Measurements from ENCODE around the gene CLMN.
"Not testable (repeated sequence)": the region's sequence is repeated elsewhere in the genome, so short reads cannot be mapped to it uniquely, and the experiment has no call there.

Gene CLMN

DNA sequence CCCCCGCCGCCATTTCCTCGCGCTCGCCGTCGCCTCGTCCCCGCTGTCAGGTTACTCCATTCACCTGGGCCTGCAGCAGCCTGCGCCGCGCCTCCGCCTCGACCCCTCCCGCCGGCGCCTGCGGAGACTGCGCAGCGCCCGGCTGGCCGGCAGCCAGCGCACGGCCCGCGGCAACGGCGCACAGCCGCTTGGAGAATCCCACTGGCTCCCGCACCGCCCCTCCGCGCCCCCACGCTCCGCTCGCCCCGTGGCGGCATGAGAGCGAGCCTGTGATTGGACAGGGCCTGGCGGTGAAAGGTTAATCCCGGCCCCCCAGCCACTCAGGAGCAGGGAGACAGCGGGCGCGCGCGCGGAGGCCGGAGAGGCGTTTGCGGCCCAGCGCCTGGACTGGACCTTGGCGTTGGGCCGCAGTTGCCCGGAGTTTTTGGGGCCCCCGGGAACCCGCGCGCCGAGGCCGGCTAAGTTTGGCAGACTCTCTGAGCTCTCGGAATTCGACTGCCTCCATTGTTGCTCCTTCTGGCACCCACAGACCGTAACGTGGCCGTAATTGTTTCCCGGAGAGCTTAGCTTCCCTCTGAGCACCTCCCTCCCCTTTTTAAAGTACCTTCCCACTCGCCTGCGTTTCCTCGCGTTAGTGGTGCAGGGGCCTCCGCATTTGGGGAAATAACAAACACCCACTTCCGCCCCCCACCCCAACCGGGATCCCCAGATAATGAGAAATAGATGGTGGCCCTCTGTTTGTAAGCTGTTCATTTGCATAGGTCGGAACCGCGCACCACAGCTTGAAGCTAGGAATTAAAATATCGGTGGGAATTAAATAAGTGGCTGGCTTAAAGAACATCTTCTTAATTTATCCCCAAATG, 162.2 kb downstream of the CLMN start, which contains the start of gene DICER1:
DICER1 (minus strand) TSS at position 203 of the 863 bp plus-strand sequence. CDS start 24,071 bp downstream, outside the sequence.
- peak; percentile 100 for DNase-seq (ENCODE audit: low spot score)

DNA sequence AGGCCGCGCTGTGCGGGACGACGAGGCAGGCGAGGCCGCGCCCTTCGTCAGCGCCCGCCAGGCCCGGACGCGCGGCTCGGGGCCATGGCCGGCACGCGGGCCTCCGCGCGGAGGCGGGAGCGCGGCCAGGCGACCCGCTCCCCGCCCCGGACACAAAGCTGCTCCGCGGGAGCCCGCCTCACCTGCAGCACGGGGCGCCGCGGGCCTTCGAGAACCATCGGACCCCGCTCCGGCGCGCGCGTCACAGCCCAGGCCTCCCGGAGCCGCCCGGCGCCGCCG, 162.7 kb downstream of the CLMN start:
- peak; percentile 65 for DNase-seq (ENCODE audit: low spot score)

DNA sequence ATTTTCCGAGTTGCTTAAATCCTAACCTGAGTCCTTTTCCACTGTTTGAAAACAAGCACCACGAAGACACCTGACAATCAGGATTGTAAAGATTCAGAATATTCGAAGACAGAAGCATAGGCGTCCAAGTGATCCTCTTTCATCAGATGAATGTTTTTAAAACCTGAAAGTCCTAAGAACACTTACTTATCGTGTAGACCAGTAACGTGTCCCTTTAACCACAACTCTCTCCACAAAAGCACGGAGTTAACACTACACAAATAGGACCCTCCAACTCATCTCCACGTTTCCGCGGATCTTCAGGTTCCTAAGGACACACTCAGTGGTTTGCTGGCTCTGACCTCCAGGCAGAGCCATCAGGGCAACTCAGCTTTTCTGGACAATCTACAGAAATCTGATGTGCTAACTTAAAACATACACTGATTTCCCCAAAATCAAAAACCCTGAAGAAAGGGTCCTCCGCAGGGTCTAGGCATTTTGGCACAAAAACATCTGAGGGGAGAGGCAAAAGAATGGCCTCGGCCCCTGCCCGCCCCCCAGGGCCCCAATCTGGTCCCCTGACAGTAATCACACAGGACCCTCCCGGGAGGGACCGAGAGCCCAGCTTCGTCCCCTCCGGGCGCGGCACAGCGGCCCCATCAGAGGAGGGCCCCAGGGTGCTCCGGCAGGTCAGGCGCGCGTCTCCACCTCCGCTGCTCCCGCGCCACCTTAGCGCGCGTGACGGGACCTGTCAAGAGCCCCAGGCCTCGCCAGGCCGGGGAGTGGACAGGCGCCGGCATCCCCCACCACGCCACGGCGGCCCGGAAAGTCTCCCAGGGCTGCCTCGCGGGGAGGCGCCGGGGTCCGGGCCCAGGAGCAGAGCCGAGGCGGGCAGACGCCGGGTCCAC, 163.3 kb downstream of the CLMN start:
- peak; percentile 16 for DNase-seq (ENCODE audit: low spot score)

DNA sequence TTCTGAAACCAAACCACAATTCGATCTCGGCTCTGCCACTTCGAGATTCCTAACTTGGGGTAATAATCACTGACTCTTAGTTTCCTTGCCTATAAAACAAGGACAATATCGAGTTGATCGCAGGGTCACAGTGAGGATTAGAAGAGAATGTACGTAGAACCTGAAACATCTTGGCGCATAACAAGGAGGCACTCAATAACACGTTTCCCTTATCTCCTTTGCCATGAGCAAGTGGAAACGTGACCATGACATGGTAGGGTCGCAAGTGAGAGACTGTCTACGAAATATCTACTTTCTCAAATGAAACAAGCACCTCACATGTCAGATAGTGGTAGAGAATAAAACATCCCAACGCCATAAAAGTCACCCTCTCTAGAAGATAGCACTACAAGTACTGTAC, 164.7 kb downstream of the CLMN start:
- DNase-seq (ENCODE audit: low spot score): no peak

GRCh38 chr14:95153866-95154265, 165.8 kb downstream of the CLMN start:
- no peak for DNase-seq (ENCODE audit: low spot score)

GRCh38 chr14:95151561-95151960, 168.1 kb downstream of the CLMN start:
- DNase-seq (ENCODE audit: low spot score): no peak

DNA sequence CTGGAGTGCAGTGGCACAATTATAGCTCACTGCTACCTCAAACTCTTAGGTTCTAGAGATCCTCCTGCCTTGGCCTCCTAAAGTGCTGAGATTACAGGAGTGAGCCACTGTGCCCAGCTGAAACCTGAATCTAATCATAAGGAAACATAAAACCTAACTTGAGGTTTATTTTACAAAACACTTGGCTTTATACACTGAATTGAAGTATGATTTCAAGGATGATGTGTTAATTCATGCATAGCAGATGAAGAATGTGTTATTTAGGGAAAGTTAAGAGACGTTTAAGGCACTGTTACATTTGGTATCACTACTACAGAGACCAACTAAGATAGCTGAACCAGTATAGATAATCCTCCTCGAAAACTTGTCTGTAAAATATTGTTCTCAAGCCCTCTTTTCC, 168.8 kb downstream of the CLMN start:
- DNase-seq (ENCODE audit: low spot score): no peak

- no peak for DNase-seq (ENCODE audit: low spot score)
Observed at GRCh38 chr14:95149441-95149840, 170.3 kb downstream of the CLMN start.

GRCh38 chr14:95147597-95147996, 172.1 kb downstream of the CLMN start:
- DNase-seq (ENCODE audit: low spot score): no peak

DNA sequence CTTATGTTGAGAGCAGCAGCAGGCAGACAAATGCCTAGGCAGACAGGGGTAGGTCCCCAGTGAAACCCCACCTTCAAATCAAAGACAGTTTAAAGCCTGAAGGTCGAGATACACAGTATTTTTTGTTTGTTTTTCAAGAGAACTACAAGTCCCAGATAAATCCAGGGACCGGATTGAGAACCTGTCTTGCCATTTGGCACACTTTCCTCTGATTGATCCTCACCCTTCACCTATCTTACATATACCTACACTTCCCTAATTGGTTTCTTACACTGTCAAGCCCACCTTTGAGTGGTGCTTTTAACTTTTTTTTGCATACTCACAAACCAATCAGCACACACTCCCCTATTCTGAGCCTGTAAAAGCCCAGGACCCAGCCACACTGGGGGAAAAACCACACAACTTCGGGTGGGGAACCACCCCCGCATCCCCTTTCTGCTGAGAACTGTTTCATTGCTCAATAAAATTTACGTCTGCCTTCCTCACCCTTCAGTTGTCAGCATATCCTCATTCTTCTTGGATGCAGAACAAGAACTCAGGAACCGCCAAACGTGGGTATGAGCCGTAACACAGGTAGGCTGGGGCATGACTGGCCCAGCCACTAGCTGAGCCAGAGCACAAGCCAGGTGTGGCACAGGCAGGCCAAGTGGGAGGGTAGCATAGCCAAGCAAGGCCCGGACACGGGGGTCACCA, 173.5 kb downstream of the CLMN start:
- no peak for DNase-seq (ENCODE audit: low spot score)

DNA sequence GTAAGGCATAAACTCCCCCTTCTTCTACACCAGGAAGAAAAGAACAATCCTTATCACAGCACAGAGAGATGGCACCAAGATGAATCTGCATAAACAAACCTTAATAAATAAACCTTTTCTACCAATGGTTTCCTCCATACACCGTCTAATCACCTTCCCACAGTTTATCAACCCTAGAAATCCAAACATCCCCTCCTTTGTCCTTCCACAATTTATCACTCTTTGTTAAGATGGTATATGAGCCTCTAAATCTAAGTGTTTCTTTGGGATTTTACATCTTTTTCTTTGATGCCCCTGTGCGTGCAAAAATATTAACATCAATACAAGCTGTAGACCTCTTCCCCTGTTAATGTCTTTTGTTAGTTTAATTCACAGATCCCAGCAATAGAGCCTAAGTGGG, 174.9 kb downstream of the CLMN start:
- DNase-seq (ENCODE audit: low spot score): no peak

DNA sequence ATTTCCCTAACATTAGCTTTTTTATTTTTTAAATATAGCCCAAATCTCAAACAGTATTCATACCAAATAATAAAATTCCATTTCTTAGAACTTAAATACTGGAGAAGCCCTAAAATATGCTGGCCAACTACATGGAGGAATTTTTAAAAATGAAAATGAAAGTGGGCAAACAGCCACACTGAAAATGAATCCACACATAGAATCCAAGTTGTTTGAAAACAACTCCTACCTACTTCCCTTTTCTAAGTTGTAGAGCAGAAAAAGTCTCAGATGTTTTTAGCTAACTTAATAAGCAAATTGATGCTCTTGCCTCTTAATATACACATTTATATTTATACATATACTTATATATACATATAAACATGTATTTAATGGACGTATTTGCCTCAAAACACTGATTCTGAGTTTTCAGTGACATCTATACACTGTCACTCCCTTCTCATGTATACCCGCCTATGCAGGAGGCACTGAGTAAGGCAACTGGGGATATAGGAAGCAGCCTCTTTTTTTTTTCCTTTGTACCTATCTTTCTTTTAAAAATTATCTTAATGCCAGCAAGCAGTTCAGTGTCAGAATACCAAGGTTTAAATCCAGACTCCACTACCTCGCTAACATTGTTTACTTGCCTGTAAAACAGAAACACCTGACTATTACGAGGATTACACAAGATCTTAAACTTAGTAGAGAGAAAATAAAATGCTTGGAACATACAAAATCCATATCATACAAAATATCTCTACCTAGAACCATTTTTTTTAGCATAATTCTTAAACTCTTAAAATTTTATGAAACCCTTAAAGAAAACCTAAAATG, 175.7 kb downstream of the CLMN start:
- no peak for DNase-seq (ENCODE audit: low spot score)

GRCh38 chr14:95142208-95142607, 177.5 kb downstream of the CLMN start:
- no peak for DNase-seq (ENCODE audit: low spot score)

DNA sequence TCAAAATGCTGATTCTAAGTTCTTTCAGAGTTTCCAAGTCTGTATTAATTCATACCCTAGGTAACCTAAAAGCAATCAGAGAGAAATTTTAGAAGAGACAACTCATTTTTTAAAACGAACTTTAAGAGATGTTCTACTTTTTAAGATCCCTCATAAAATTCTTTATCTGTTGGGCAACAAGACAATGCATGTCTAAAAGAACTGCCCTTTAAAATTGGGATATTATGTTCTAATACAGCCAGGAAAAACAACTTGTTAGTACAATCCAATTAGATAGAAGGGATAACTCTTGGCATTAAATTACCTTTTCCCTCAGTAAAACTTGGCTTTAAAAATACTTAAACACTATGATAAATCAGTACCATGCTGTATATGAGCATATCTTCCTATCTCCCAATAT, 178.0 kb downstream of the CLMN start:
- no peak for DNase-seq (ENCODE audit: low spot score)

DNA sequence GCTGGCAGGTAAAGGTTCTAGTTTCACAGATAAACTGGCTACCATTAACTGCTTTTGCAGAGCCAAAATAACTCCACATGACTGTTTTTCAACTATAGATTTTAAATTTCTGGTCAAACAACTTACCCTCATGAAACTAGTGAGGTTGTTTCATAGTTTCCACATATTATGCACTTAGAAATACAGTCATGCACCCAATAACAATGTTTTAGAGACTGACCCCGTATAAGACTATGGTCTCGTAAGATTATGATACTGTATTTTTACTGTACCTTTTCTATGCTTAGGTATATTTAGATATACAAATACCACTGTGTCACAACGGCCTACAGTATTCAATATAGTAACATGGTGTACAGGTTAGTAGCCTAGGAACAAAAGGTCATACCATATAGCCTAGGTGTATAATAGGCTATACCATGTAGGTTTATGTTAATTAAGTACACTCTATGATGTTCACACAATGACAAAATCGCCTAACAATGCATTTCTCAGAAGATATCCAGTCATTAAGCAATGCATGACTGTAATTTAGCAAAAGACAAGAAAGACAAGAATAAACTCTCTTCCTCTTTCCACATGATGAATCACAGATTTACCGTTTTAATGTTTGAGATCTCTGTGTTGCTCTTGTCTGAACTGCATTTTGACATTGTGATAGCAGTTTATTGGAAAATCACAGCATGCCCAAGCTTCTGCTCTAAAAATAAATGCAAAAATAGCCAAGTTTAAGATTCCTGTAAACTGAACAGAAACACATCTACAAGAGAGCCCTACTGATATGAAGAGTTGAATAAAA, 179.4 kb downstream of the CLMN start:
- DNase-seq (ENCODE audit: low spot score): no peak

GRCh38 chr14:95138876-95139275, 180.8 kb downstream of the CLMN start:
- DNase-seq (ENCODE audit: low spot score): no peak

- not testable (repeated sequence) for DNase-seq (ENCODE audit: low spot score)
Observed at GRCh38 chr14:95138455-95138854, 181.3 kb downstream of the CLMN start.

DNA sequence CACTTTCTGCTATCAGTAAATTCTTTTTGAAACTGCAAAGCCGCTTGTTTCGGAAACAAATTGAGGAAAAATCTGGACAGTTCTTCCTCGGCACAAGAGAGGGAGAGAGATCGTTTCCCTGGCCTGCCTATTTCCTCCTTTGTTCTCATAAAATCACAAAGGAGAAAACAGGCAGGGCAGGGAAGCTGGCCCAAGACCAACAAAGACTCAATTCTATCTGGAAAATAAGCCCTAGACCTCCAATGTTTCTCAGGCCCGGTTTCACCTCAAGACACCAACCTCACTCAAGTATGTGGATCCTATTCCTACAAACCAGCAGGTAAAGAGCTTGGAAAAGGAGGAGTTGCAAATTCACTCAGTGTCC, 181.9 kb downstream of the CLMN start:
- no peak for DNase-seq (ENCODE audit: low spot score)

- no peak for DNase-seq (ENCODE audit: low spot score)
Observed at GRCh38 chr14:95137164-95137803, 182.4 kb downstream of the CLMN start.

DNA sequence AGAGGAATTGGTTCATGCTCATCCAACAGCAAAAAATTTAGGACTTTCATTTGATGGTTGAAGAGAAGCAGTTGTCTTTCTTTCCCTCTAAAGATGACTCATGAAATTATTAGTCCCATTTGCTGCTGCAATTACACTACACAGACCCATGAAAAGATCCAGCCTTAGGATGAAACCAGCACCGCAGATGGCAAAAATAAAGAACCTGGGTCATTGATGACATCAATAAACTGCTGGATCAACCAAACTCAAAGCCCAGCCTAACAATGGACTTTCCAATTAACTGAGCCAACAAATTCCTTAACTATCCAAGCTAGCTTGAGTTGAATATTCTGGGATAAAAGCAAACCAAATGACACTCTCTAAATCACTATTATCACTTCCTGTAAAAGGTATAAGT, 183.1 kb downstream of the CLMN start:
- DNase-seq (ENCODE audit: low spot score): no peak

Measured in AG08396 (cell line).